HG03135 (cell line): ENCODE measurements around the gene ZNF469.
"Not testable (repeated sequence)": the region's sequence is repeated elsewhere in the genome, so short reads cannot be mapped to it uniquely, and the experiment has no call there.

Source experiments
- ATAC-seq: cut with Tn5 transposase; IDR thresholded peaks from one replicate; pipeline ENCODE4 v1.9.1; 2021; ENCODE audit warnings: mild to moderate bottlenecking, moderate library complexity; ENCODE audit not compliant: unreplicated experiment

Gene ZNF469

DNA sequence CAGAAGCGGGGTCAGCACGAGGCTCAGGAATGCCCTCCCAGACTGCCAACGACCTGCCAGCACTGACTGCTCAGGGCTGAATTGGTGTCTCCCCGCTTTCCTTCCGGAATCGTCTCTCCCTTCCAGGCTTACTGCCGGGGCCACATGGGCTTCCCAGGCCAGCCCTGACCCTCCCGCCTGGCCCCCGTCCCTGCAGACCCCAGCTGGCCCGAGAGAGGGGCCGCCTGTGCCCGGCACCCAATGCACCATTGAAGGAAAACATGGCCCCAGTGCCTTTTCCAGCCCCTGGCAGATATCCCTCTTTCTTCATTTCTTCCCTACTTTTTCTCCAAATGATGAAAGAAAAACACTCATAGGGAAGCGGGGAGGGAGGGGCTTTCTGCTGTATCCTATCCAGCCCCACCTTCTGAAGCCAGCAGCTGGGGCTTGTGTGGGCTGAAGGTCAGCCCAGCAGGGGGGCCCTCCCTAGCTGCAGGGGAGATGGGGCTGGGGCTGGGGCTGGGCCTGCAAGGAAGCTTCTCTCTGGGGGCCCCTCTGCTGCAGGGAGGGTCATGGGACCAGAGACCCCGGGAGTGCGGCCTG is 25.9 kb downstream of the ZNF469 start:
- ATAC-seq, result no peak

DNA sequence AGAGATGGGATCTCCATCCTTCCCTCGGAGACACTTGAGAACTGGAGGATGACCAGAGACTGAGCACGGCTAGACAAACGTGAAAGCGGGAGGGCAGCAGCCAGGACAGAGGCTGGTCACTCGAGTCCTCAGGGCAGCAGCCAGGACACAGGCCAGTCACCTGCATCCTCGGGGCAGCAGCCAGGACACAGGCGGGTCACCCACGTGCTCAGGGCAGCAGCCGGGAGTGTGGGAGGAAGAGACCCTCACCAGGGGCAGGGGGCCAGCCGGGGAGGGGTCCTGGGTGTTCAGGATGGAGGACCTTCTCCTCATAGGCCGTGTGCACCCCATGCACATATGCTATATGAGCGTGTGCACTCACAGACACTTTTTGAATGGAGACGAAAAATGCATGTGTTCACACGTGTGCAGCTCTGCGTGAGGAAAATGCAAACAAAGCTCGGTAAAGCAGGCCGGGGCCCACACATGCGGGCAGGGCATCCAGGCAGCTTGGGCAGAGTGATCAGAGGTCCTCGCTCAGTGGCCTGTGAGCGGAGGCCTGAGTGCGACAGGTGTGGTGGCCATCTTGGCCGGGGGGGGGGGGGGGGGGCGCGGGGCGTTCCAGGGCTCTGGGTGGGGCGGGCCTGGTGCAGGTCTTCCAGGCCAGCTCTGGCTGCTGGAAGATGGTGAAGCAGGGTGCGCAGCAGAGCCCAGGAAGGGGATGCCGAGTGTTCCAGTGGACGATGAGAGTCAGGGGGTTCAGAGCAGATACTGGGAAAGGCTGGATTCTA is 26.7 kb downstream of the ZNF469 start:
- no peak for ATAC-seq

DNA sequence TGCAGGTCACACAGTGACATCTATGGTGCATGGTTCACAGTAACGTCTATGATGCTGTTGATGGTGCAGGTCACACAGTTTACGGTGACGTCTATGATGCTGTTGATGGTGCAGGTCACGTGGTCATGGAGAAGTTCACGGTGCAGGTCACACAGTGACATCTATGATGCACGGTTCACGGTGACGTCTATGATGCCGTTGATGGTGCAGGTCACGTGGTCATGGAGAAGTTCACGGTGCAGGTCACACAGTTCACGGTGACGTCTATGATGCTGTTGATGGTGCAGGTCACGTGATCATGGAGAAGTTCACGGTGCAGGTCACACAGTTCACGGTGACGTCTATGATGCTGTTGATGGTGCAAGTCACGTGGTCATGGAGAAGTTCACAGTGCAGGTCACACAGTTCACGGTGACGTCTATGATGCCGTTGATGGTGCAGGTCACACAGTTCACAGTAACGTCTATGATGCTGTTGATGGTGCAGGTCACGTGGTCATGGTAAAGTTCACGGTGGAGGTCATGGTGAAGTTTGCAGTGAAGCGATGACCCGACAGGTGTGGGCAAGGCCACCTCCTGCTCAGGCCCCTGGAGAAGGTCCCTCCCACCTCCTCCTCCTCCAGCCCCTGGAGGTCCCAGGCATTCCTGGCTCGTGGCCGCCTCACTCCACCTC is 27.7 kb downstream of the ZNF469 start:
- ATAC-seq, result not testable (repeated sequence)

DNA sequence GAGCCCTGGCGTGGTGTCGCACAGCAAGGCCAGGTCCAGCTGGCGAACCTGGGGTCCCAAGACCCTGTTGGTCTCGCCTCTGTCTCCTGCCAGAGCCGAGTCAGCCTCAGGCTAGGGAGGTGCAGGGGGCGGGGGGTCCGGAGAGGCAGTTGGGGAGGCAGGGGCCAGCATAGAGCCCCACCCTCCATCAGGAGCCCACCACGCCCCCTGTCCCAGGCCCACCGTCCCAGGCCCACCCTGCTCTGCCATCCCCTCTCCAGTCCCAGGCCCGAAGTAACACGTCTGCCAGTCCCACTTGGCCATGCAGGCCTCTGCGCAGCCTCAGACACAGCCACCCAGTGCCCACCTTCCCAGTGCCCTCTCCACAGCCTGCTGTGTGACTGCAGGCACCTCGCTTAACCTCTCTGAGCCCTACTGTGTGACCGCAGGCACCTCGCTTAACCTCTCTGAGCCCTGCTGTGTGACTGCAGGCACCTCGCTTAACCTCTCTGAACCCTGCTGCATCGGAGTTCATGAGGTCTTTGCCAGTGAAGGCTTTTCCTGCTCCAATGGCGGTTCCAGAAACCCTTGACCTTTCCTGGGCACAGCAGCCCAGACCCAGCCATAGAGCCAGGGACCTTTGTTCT is 29.3 kb downstream of the ZNF469 start:
- no peak for ATAC-seq

DNA sequence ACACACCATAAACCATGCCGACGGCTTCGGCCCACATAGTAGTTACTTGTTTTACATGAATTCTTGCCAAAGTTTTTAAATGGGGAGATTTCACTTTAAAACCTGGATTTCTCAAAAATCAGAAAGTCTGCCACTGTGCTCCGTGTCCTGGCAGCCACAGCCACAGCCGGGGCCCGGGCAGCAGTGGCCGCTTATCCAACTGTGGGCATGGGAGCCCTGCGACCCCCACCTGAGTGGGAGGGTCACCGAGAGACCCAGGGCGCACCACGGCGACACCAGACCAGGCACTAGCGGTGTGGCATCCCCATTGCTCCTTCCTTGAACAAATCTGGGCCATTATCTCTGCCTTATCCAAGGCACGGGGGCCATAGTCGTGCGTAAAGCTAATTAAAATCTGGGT is 30.0 kb downstream of the ZNF469 start:
- ATAC-seq, result no peak

DNA sequence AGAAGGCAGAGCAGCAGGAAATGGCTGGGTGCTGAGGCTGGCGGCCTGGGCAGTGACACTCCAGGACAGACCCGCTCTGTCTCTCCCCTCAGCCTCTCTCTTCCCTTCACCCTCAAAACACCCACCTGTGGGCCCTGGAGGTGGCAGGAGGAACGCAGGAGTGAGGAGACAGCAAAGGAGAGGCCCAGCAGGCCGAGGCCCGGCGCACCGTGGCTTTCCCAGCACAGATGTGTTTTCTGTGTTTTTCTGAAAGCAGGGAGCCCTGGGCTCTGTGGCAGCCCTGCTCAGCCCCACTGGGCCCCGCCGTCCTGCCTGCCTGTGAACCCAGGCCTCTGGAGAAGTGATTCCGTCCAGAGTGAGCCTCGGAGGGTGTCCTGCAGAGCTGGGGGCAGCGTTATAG is 30.5 kb downstream of the ZNF469 start:
- no peak for ATAC-seq

DNA sequence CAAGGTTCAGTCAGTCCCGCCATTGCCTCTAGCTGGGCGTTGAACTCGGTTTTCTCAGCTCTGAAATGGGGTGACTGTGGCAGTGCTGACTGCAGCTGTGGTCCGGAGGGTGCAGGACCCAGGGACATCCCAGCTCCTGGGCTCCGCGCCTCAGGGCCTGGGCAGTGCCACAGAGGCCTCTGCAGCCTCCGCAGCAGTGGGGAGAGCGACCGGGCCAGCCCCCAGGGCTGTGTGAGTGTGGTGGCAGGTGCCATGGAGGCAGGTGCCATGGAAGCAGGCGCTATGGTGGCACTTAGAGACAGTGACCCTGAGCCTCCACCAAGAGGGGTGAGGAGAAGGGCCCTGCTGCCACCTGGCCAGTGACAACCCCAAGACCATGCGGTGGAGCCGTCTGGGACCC is 30.9 kb downstream of the ZNF469 start:
- ATAC-seq, result no peak

DNA sequence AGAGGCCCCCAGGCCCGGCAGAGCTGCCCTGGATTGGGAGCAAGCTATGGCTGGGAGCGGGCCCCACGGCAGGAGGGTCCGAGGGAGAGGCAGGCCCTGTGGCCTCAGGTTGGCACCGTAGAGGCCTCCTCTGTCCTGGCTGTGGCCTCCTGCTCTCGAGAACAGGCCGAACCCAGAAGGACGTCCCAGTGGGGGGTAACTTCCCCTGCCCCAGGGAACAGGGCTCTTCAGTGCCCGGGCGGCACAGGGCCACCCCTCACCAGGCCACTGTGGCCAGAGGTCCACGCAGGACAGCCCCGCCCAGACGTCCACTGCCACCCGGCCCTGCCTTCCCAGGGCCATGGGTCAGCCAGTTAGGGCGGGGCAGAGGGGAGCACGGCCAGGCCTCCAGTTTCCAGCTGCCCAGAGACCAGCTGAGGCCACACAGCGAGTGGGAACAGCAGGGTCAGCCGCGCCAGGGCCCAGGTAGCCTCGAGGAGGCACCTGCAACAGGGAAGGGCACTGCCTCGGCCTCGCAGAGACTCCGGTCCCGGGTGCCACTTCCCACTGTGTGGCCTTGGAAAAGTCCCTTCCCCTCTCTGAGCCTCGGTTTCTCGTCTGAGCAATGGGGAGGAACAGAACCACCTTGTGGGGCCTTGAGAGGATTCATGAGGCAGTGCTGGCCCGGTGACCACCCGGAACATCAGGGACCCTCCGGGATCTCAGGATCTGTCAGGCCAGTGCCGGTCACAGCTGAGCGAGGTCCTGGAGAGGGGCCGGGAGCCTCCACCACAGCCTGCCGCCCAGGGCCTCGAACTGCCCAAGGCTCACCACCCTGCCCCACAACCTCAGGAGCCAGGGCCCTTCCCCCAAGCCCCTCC is 32.0 kb downstream of the ZNF469 start:
- no peak for ATAC-seq

DNA sequence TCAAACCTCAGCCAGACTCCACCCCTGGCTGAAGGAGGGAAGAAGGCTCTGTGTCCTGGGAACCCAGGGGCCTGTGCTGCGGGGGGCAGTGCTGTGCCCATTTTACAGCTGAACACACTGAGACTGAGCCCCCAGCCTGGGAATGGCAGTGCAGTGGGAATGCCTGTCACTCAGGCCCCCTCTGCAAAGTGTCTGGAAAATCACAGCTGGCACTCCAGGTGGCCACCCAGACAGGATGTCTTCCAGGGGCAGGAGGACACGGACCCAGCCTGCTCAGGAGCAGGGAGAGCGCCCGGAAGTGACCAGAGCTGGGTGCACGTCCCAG is 32.6 kb downstream of the ZNF469 start:
- ATAC-seq, result no peak

DNA sequence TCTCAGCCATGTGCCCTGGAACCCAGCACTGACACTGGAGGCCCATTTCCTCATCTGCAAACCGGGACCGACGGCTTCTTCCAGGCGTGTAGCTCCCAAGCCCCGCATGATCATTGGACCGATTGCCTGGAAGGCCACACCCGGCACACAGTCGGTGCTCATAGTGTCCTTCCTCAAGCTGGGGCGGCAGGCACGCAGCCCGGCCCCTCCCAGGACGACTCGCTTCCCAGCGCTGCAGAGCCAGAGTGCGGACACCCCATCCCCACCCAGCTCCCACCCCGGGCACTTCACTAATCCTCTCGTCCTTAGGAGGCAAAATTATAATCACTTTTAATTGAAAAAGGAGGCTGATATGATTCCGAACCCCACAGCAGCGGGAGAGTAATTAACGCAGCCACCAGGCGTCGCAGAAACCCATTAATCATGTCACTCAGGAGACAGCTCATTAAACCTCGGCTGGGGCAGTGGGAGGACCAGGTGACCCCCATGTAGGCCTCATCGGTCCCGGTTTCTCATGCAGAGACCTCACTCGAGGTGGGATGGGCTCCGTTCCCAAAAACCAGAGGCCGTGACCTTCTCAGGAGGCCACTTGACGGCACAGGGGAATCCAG is 33.1 kb downstream of the ZNF469 start:
- ATAC-seq, result no peak

DNA sequence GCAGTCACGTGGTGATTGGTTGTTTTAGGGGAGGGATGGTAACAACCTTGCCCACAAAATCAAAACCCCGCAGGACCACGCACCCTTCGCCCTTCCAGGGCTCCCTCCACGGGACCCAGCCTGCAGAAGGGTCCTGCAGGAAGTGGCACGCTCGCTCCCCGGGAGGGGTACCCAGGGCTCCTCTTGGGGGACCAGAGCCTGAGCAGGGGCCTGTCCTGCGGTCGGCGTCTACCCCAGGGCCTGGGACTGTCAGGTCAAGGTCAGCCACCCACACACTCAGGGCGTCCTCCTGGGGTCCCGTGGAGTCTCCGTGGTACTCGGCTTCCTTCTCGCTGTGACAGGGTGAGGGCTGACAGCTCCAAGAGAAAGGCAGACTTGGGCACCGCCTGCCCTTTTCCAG is 33.9 kb downstream of the ZNF469 start:
- ATAC-seq, result no peak

DNA sequence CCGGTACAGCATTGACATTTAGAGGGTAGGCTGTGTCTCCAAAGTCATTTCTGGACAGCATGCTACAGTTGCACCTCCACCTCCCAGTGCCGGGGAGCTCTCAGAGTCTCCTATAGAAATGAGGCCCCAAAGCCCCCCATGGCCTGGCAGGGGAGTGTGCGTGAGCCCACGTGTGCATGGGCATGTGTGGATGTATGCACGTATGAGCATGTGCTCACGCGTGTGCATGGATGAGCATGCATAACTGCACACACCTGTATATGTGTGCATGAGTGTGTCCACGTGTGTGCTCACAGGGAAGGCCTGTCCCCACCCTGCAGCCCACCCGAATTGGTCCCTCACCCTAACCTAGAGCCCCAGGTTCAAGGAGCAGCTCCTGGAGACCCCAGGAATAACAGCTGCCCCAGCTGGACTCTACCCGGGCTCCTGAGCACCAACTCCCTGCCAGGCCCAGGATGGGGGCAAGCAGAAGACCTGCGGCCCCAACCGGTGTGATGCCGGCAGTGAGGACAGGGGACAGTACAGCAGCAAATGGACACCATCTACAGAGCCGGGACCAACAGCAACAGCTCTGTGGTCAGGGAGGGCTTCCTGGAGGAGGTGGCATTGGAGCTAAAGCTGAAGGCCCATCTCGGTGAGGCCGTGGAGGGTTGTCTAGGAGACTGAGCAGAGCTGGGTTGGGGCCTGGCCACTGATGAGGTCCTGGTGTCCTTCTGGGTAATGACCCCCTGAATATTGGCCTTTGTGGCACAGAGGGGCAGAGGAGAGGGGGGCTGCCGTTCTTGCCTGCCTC is 35.1 kb downstream of the ZNF469 start:
- ATAC-seq, result no peak

DNA sequence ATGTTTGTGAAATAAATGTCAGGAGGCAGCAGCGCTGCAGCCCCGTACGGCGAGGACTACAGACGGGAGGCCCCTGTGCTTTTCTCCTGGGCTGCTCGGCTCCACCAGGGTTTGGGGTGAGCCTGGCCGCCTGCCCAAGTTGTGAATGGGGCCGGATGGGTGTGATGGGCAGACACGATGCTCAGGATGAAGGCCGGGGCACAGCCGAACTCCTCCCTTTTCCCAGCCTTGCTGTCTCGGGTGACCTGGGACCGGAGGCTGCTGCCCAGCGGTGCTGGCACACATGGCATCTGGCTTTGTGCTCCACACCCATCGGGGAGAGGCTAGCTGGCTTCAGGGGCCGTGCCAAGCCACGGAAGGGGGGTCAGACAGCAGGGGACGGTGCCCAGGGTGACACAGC is 36.1 kb downstream of the ZNF469 start:
- ATAC-seq, result no peak

DNA sequence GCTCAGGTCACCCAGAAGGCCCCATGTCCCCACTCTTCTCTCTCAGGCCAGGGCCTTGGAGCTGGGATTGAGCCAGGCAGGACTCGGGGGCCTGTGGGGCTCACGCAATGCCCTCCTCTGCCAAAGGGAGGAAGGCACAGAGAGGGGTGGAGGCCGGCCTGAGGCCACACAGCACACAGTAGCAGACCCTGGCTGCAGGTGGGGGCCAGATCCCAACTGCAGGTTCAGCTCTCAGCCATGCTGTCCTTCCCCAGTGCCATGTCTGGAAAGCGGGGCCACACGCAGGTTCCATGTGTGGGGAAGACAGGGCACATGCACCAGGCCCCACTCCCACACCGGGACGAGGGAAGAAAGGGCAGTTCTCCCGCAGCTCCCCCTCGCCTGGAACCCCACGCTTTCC is 37.0 kb downstream of the ZNF469 start:
- ATAC-seq, result no peak

DNA sequence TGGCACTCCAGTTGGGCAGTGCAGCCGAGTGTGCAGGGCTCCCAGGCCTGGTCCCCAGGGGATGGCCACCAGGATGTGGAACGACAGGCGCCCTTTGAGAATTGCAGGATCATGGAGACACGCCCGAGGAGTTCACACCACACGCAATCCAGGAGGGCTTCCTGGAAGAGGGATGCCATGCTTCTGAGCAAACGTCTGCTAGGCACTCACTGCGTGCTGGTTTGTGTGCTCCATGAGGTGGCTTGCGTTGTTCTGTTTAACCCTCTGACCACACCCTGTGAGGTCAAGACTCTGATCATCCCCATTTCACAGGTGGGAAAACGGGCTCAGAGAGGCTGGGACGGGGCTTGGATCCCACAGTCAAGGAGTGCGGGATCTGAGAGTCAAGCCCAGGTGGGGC is 37.7 kb downstream of the ZNF469 start:
- ATAC-seq, result no peak

DNA sequence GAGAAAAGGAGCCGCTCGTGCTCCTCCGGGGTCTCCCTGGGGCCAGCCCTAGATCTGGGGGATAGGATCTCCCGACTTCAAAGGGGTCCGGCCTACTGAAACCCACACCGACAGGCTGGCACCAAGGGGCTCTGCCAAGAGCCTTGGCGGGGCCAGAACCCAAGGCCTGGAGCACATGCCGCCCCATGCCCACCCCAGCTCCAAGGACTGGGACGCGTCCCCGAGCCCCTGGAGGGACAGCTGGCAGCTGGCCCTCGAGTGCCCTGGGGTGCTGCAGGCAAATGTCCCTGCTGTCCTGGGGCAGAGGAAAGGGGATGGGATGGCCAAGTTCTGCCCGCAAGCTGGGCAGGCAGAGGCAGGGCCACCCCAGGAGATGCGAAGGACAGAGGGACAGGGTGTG is 38.5 kb downstream of the ZNF469 start:
- no peak for ATAC-seq

DNA sequence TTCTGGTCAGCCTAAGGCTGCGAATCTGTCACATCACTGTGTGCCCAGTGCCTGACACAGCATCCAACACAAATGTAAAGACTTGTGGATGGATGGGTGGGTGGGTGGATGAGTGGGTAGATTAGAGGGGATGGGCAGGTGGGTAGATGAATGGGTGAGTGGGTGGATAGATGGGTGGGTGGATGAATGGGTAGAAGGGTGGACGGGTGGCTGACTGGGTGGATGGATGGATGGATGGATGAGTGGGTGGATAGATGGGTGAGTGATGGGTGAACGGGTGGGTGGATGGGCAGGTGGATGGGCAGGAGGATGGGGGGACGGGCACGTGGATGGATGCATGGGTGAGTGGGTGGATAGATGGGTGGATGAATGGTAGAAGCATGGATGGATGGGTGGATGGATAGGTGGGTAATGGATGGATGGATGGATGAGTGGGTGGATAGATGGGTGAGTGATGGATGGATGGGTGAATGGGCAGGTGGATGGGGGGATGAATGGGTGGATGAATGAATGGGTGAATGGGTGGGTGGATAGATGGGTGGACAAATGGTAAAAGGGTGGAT is 39.2 kb downstream of the ZNF469 start:
- ATAC-seq, result no peak

DNA sequence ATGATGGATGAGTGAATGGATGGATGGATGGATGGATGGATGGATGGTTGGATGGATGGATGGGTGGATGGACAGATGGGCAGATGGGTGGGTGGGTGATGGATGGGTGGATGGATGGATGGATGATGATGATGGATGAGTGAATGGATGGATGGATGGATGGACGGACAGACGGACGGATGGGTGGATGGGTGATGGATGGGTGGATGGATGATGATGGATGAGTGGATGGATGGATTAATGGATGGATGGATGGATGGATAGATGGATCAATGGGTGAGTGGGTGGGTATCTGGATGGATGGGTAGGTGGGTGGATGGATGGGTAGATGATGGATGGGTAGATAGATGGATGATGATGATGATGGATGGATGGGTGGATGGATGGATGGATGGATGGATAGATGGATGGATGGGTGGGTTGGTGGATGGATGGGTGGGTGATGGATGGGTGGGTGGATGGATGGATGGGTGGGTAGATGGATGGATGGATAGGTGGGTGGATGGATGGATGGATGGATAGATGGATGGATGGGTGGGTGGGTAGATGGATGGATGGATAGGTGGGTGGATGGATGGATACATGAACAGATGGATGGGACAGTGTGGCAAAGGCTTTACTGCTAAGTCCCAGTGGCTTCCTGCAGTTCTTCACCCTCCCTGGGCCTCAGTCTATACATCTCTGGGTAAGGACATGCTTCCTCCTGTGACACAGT is 40.1 kb downstream of the ZNF469 start:
- ATAC-seq, result no peak

DNA sequence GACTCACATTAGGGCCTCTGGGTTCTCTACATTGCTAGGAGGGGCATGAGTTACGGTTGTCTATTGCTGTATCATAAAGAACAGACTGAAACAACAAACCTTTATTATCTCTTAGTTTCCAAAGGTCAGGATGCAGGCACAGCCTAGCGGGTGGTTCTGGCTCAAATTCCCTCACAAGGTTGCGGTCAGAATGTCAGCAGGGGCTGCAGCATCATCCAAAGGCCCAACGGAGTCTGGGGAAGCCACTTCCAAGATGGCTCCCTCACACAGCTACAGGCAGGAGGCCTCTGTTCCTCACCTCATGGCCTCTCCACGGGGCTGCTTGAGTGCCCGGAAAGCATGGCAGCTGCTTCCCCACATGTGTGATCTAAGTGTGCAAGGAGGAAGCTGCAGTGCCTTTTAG is 40.7 kb downstream of the ZNF469 start:
- no peak for ATAC-seq
